22Rv1 (cell line): ENCODE results near the gene IRF6.

Experiments
- H3K27ac ChIP-seq: fragments of 450-650 bp; 2 replicates; pipeline ENCODE4 v1.5.1; 2017
- CTCF ChIP-seq: fragments of 450-650 bp; IDR thresholded peaks from 2 replicates; pipeline ENCODE4 v1.5.1; 2017; ENCODE audit warnings: mild to moderate bottlenecking
- ZFX ChIP-seq: fragments of 450-650 bp; IDR thresholded peaks from 2 replicates; pipeline ENCODE4 v1.6.1; 2017; ENCODE audit warnings: antibody characterized with exemption, borderline replicate concordance

IRF6 gene

DNA sequence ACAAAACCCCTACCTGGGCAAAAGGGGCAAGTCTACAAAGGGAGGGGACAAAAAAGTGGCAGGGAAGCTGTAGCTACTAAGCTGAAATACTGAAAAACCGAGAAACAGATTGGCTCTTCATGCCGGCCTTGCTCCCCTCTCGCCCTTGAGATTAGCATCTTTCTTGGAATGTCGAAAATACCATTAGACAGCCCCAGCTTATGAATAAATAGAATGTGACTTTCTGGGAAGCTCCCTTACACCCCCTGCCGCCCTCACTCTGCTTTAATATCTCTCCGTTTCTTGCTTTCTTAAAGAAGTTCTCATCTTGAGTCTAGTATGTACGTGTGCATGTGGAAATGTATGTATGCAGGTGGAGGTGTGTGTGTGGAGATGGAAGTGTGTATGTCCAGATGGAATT is 36.0 kb downstream of the IRF6 start:
- H3K27ac ChIP-seq, result no peak overlapping the region
- no peak for TF ChIP-seq CTCF
- TF ChIP-seq ZFX, result no peak

DNA sequence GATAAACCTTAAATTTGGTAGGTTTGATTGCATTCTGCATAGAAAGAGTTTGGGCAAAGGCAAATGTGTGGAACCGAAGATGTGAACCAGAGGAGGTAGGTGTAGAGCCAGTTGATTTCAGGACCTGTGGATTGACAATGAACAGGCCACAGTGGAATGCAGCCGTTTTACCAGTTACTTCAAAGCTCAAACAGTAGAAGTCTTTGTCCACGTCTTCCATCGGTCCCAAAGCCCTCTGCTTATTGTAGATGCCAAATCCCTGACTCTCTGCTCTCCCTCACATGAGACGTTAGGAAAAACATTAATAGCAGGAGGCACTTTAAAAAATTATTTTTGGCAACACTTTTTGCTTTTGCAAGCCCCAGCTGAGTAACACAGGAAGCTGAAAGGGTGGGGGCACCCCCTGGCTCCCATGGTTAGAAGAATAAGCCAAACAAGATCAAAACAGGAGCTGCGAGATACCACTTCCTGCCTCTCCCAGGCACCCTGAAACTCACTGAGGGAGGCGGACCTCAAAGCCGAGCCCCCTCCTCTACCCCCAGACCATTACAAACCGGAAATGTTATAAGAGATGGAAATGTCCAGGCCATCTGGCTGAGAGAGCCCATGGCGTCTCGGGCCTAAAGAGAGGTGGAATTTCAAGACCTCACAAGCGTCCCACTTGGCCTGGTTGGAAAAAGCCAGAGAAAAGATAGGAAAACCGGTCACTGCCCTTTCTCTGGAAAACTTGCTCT is 36.6 kb downstream of the IRF6 start:
- TF ChIP-seq CTCF, result no peak
- TF ChIP-seq ZFX, result no peak
- no peak overlapping the region for H3K27ac ChIP-seq

- H3K27ac ChIP-seq, result no peak overlapping the region
- TF ChIP-seq ZFX (no peak), CTCF (no peak)
These were observed 37.6 kb downstream of the IRF6 start for GRCh38 chr1:209768354-209768774.

DNA sequence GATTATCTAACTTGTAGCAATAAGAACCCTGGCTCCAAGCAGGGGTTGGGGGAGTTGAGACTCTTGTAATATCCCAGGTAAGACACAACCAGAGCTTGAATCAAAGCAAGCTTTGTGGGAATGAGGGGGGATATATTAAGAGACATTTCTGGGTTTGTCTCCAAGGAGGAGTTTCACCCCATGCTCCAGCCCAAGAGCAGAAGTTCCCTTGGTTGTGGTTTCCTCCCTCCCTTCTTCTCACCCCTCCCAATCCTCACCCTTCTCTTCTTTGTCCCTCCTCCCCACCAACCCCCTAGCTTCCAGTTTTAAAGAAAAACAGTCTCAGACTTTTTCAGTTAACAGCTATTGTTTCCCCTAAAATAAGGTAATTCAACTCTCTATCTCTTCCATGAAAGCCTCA is 38.2 kb downstream of the IRF6 start:
- no peak overlapping the region for H3K27ac ChIP-seq
- no peak for TF ChIP-seq ZFX
- TF ChIP-seq CTCF, result no peak

- no peak overlapping the region for H3K27ac ChIP-seq
- TF ChIP-seq CTCF, result no peak
- TF ChIP-seq ZFX, result no peak
These were observed 38.8 kb downstream of the IRF6 start for GRCh38 chr1:209767096-209767495.

- TF ChIP-seq ZFX (no peak), CTCF (no peak)
- H3K27ac ChIP-seq, result no peak overlapping the region
These were observed 39.9 kb downstream of the IRF6 start for GRCh38 chr1:209766051-209766450.

DNA sequence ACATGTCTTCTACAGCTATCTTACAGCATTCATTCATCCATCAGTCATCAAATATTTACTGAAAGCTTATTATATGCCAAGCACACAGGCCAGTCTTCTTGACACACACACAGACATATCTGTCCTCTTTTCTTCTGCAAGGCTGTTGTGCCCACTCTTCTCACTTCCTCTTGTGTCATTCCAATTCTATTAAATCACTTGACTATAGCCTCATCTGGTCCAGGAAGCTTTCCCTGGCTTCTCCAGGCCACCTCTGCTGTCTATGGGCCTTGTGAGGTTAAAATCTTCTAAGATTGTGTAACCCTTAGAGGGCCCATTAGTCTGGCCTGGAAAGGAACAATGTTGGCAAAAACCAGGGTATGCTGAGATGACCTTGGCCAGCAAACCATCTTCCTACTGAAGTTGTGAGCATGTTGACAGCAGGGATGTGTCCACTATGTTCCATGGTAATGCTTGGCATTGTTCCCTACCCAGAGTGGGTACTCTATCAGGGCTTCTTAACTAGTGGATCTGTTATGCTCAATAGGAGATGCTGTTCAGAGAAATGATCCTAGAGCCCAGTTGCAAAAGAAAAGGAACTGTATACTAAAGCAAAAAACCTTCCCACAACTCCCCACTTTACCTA is 44.8 kb downstream of the IRF6 start:
- no peak for TF ChIP-seq ZFX
- no peak for TF ChIP-seq CTCF
- no peak overlapping the region for H3K27ac ChIP-seq
